ENCODE measurements around the gene MAP3K1. TPM values are rescaled to one million over a fixed set of nuclear protein-coding genes. Genes with fewer than 3 reads are reported as not detected.
A peak's percentile ranks its signal among the peaks of the same experiment; 100 is the strongest.

Gene MAP3K1
- total RNA-seq, 1 experiment from 2014 or later, result 8.5 TPM

DNA sequence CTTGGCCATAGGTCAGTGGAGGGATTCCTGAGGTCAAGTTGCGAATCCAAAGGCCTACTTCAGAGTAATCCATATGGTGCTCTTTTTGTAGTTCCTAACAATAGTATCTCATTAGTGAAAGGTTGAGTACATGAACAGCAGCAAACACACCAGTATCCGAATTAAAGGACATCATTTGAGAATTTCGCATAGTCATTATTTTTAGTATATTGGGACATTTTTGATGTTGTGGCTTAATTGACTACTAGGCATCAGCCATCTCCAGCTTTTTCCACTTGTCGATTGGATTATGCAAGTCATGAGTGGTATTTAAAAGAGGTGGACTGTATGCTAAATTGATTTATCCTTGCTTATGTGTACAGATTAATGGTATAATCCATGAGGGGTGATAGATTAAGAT lies 23.7 kb downstream of the MAP3K1 start:
- no peak overlapping the region for H3K27ac ChIP-seq (ENCODE audit: low read depth, low read length)
- no peaks in the 10 kb centered on the region for H3K36me3 ChIP-seq (ENCODE audit: control insufficient read depth in 1 of 2, insufficient read depth in 2 of 2, low read length in 2 of 2)
- no peaks in the 10 kb centered on the region for H3K27me3 ChIP-seq (ENCODE audit: insufficient read depth, low read length)
- ChIA-PET POLR2A (interaction anchor here (1.3 kb wide), 1 partner anchor 568 kb away, joined by 7 read pairs; no protein-coding TSS in a partner anchor), CTCF (interaction anchor here (0.5 to 3.2 kb wide), 14 partner anchors 10 to 903 kb away, joined by 3 to 124 read pairs (median 4); no protein-coding TSS in a partner anchor), RAD21 (ENCODE audit: low non-redundant PET in 1 of 2, low total read pairs in 2 of 2, uncharacterized antibody in 2 of 2, unreplicated experiment in 2 of 2) (interaction anchor here (0.7 to 2.9 kb wide), 4 partner anchors 299 to 575 kb away, joined by 3 to 24 read pairs (median 8); no protein-coding TSS in a partner anchor)
- no peak for ATAC-seq
- no peak overlapping the region for H3K4me3 ChIP-seq (replicated peaks in 1 of 2; ENCODE audit: low read depth in 1 of 2, low read length in 2 of 2)
- BruUV-seq (replicated peaks), result no TSS peak
- TF ChIP-seq POLR2A (IDR thresholded peaks at IDR 0.05; ENCODE audit: borderline replicate concordance, extremely low read depth, insufficient read depth, insufficient read length) (no peak), POLR2AphosphoS5 (IDR thresholded peaks at IDR 0.05; ENCODE audit: low read depth, low read length) (no peak), CBX3 (IDR thresholded peaks at IDR 0.05; ENCODE audit: low read depth) (no peak), EZH2phosphoT487 (IDR thresholded peaks at IDR 0.05; ENCODE audit: borderline replicate concordance) (no peak), EZH2 (IDR thresholded peaks at IDR 0.05) (no peak), YY1 (IDR thresholded peaks at IDR 0.05; ENCODE audit: extremely low read depth, insufficient replicate concordance, low read depth, low read length) (no peak), SIN3A (IDR thresholded peaks at IDR 0.05; ENCODE audit: low read depth) (no peak), EGR1 (IDR thresholded peaks at IDR 0.05; ENCODE audit: low read depth) (no peak), ELF1 (IDR thresholded peaks at IDR 0.05; ENCODE audit: borderline replicate concordance, low read depth) (no peak), FOSL1 (IDR thresholded peaks at IDR 0.05; ENCODE audit: low read depth) (no peak), ZNF274 (IDR thresholded peaks at IDR 0.05; ENCODE audit: low read depth, low read length) (no peak), SRF (IDR thresholded peaks at IDR 0.05; ENCODE audit: low read depth) (no peak), CEBPB (IDR thresholded peaks at IDR 0.05; ENCODE audit: low read depth) (no peak)
- TF ChIP-seq, protein P1, sequence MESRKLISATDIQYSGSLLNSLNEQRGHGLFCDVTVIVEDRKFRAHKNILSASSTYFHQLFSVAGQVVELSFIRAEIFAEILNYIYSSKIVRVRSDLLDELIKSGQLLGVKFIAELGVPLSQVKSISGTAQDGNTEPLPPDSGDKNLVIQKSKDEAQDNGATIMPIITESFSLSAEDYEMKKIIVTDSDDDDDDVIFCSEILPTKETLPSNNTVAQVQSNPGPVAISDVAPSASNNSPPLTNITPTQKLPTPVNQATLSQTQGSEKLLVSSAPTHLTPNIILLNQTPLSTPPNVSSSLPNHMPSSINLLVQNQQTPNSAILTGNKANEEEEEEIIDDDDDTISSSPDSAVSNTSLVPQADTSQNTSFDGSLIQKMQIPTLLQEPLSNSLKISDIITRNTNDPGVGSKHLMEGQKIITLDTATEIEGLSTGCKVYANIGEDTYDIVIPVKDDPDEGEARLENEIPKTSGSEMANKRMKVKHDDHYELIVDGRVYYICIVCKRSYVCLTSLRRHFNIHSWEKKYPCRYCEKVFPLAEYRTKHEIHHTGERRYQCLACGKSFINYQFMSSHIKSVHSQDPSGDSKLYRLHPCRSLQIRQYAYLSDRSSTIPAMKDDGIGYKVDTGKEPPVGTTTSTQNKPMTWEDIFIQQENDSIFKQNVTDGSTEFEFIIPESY (IDR thresholded peaks at IDR 0.05; ENCODE audit: extremely low read depth, insufficient replicate concordance, low read length), result no peak
- TF ChIP-seq, protein P2, sequence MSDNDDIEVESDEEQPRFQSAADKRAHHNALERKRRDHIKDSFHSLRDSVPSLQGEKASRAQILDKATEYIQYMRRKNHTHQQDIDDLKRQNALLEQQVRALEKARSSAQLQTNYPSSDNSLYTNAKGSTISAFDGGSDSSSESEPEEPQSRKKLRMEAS (IDR thresholded peaks at IDR 0.05), result no peak
- TF ChIP-seq, protein P3, sequence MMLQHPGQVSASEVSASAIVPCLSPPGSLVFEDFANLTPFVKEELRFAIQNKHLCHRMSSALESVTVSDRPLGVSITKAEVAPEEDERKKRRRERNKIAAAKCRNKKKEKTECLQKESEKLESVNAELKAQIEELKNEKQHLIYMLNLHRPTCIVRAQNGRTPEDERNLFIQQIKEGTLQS (IDR thresholded peaks at IDR 0.05), result no peak
- TF ChIP-seq, protein P4, sequence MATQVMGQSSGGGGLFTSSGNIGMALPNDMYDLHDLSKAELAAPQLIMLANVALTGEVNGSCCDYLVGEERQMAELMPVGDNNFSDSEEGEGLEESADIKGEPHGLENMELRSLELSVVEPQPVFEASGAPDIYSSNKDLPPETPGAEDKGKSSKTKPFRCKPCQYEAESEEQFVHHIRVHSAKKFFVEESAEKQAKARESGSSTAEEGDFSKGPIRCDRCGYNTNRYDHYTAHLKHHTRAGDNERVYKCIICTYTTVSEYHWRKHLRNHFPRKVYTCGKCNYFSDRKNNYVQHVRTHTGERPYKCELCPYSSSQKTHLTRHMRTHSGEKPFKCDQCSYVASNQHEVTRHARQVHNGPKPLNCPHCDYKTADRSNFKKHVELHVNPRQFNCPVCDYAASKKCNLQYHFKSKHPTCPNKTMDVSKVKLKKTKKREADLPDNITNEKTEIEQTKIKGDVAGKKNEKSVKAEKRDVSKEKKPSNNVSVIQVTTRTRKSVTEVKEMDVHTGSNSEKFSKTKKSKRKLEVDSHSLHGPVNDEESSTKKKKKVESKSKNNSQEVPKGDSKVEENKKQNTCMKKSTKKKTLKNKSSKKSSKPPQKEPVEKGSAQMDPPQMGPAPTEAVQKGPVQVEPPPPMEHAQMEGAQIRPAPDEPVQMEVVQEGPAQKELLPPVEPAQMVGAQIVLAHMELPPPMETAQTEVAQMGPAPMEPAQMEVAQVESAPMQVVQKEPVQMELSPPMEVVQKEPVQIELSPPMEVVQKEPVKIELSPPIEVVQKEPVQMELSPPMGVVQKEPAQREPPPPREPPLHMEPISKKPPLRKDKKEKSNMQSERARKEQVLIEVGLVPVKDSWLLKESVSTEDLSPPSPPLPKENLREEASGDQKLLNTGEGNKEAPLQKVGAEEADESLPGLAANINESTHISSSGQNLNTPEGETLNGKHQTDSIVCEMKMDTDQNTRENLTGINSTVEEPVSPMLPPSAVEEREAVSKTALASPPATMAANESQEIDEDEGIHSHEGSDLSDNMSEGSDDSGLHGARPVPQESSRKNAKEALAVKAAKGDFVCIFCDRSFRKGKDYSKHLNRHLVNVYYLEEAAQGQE (IDR thresholded peaks at IDR 0.05; ENCODE audit: low read depth), result no peak
- H3K4me2 ChIP-seq (ENCODE audit: low read length), result peak overlapping the region; percentile 59; the same call in 1 of the 2 replicates
- no peak overlapping the region for H2AFZ ChIP-seq (ENCODE audit: low read depth, low read length, poor library complexity, severe bottlenecking)
- no peak for DNase-seq (ENCODE audit: low read depth, low spot score)
- H3K9me3 ChIP-seq (ENCODE audit: control insufficient read depth in 1 of 2, insufficient read depth in 1 of 2, low read depth in 1 of 2, low read length in 2 of 2), result no peaks in the 10 kb centered on the region
- H3K4me1 ChIP-seq (ENCODE audit: control insufficient read depth in 1 of 2, insufficient read depth in 2 of 2, low read length in 2 of 2), result peaks cover 2 to 5% of the 10 kb centered on the region in 2 experiments; a peak in 2 of 4 replicates
- H3K9ac ChIP-seq (ENCODE audit: low read length), result no peak overlapping the region
- intact Hi-C loops (cut with micrococcal nuclease), result loop anchor here (2.0 kb wide), 1 partner anchor 902 kb away; no protein-coding TSS in a partner anchor
- peaks cover 25% of the 10 kb centered on the region for H3K79me2 ChIP-seq (ENCODE audit: insufficient read depth, low read length)
- H4K20me1 ChIP-seq (ENCODE audit: insufficient read depth), result no peaks in the 10 kb centered on the region
- H3K9me2 ChIP-seq (ENCODE audit: insufficient read depth), result no peaks in the 10 kb centered on the region
